Neuronal stem cell (in vitro differentiated cells): ENCODE measurements around the gene RANBP3.

Source experiments
- DNase-seq: peaks from one replicate; pipeline ENCODE4 v3.0.0-alpha.2; 2013; ENCODE audit warnings: low spot score
- H2AFZ ChIP-seq: one replicate; pipeline ENCODE4 v1.6.1; 2013; ENCODE audit warnings: mild to moderate bottlenecking, low read length, inconsistent platforms
- H2AK5ac ChIP-seq: 2 replicates; pipeline ENCODE4 v1.6.1; 2013; ENCODE audit warnings: low read depth, mild to moderate bottlenecking, inconsistent platforms, low read length, moderate library complexity, mixed read lengths
- H2BK120ac ChIP-seq: 2 replicates; pipeline ENCODE4 v1.6.1; 2013; ENCODE audit warnings: low read depth, mild to moderate bottlenecking, inconsistent platforms, low read length, moderate library complexity, mixed read lengths
- H2BK12ac ChIP-seq: one replicate; pipeline ENCODE4 v1.6.1; 2013; ENCODE audit warnings: low read length, inconsistent platforms
- H2BK15ac ChIP-seq: 2 replicates; pipeline ENCODE4 v1.6.1; 2013; ENCODE audit warnings: mild to moderate bottlenecking, low read length, inconsistent platforms, mixed read lengths
- H2BK5ac ChIP-seq: one replicate; pipeline ENCODE4 v1.6.1; 2013; ENCODE audit warnings: inconsistent platforms, mild to moderate bottlenecking, low read length, moderate library complexity
- H3K14ac ChIP-seq: one replicate; pipeline ENCODE4 v1.6.1; 2013; ENCODE audit warnings: low read length, inconsistent platforms
- H3K18ac ChIP-seq: 2 replicates; pipeline ENCODE4 v1.6.1; 2013; ENCODE audit warnings: low read length, inconsistent platforms
- H3K23ac ChIP-seq: 2 replicates; pipeline ENCODE4 v1.6.1; 2013; ENCODE audit warnings: low read depth, mild to moderate bottlenecking, mixed read lengths, low read length, inconsistent platforms; ENCODE audit not compliant: poor library complexity
- H3K27ac ChIP-seq: replicated peaks from 3 replicates; pipeline ENCODE4 v1.5.1; 2013; ENCODE audit warnings: low read length, inconsistent platforms
- H3K27me3 ChIP-seq, 3 experiments: 2 replicates each; pipeline ENCODE4 v1.6.1; 2013; ENCODE audit warnings: low read length in 3 of 3, mild to moderate bottlenecking in 2 of 3, inconsistent platforms in 1 of 3, low read depth in 1 of 3, mixed read lengths in 1 of 3, moderate library complexity in 1 of 3; ENCODE audit not compliant: control insufficient read depth in 3 of 3, insufficient read depth in 3 of 3
- H3K36me3 ChIP-seq, 2 donors: replicated peaks in 1 of 2; 2 replicates each; pipeline ENCODE4 v1.6.1; 2013; ENCODE audit warnings: low read length in 2 of 2; ENCODE audit not compliant: control insufficient read depth in 2 of 2, insufficient read depth in 2 of 2
- H3K4ac ChIP-seq: 2 replicates; pipeline ENCODE4 v1.6.1; 2013; ENCODE audit warnings: inconsistent platforms, mild to moderate bottlenecking, low read length, moderate library complexity
- H3K4me1 ChIP-seq, 2 donors: 1 replicate in 1 of 2; 2 replicates in 1 of 2; pipeline ENCODE4 v1.6.1; 2013; ENCODE audit warnings: low read length in 2 of 2, low read depth in 1 of 2; ENCODE audit not compliant: control insufficient read depth in 2 of 2, insufficient read depth in 1 of 2
- H3K4me2 ChIP-seq: one replicate; pipeline ENCODE4 v1.6.1; 2013; ENCODE audit warnings: mild to moderate bottlenecking, low read length, inconsistent platforms; ENCODE audit not compliant: insufficient read depth, poor library complexity, severe bottlenecking
- H3K4me3 ChIP-seq, 2 donors: 2 replicates each; pipeline ENCODE4 v1.5.1; 2013; ENCODE audit warnings: low read length in 2 of 2, mild to moderate bottlenecking in 2 of 2, inconsistent platforms in 1 of 2, moderate library complexity in 1 of 2
- H3K79me1 ChIP-seq: one replicate; pipeline ENCODE4 v1.6.1; 2013; ENCODE audit warnings: low read depth, mild to moderate bottlenecking, inconsistent platforms, low read length, moderate library complexity
- H3K9ac ChIP-seq: one replicate; pipeline ENCODE4 v1.6.1; 2013; ENCODE audit warnings: mild to moderate bottlenecking, low read depth, low read length, inconsistent platforms; ENCODE audit not compliant: poor library complexity
- H3K9me3 ChIP-seq, 2 donors: replicated peaks in 1 of 2; 2 replicates each; pipeline versions ENCODE3 to v1.6.1; 2013; ENCODE audit warnings: low read length in 2 of 2, mild to moderate bottlenecking in 2 of 2, inconsistent platforms in 1 of 2, low read depth in 1 of 2, mixed read lengths in 1 of 2, moderate library complexity in 1 of 2; ENCODE audit not compliant: control insufficient read depth in 2 of 2, insufficient read depth in 1 of 2
- H4K8ac ChIP-seq: one replicate; pipeline ENCODE4 v1.6.1; 2013; ENCODE audit warnings: low read depth, mild to moderate bottlenecking, inconsistent platforms, low read length, moderate library complexity
- H4K91ac ChIP-seq: one replicate; pipeline ENCODE4 v1.6.1; 2013; ENCODE audit warnings: low read length, low read depth, mild to moderate bottlenecking, inconsistent platforms; ENCODE audit not compliant: poor library complexity
- WGBS, 2 donors: extraction: QIAGEN DNeasy Blood & Tissue Kit; methylation state at CpG; one replicate each; pipeline ENCODE4 v1.1.7; 2013; ENCODE audit warnings: missing lambda C conversion rate in 2 of 2, mixed read lengths in 1 of 2; ENCODE audit not compliant: insufficient read length in 2 of 2, insufficient replicate concordance in 1 of 2; ENCODE audit errors: extremely low coverage in 2 of 2; 5-methylcytosine and 5-hydroxymethylcytosine counted together

Gene RANBP3

DNA sequence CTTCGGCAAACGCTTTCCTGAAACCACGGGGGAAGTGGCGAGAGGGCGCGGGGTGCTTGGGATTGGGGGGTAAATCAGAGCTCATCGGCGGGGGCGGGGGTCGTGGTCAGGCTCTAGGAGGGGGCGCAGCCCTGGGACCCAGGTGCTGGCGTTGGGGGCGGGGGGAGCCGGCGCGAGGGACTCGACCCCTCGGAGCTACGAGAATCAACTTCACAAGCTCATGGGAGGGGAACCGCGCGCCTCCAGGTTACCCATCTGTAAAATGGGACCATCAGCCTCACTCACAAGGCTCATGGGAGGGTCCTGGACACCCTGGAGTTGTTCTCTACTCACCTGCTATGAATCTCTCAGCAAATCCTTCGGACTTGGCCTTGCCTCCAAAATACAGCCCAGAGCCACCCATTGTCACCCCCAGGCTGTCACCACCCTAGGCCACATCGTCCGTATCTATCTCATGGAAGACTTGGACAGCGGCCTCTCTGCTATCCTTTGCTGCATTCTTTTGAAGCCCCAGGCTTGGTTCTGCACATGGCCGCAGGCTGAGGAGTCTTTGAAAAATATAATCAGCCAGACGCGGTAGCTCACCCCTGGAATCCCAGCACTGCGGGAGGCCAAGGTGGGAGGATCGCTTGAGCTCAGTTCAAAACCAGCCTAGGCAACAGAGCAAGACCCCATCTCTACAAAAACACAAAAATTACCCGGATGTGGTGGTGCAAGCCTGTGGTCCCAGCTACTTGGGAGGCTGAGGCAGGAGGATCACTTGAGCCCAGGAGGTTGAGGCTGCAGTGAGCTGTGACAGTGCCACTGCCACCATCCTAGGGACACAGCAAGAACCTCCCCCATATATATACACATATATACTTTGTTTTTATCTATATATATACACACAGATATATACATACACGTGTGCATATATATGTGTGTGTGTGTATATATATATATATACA lies 939 bp upstream of the RANBP3 start:
- Histone ChIP-seq H3K4me3 (peak overlapping the region; percentile 93 to 100), H3K27ac (peak overlapping the region; percentile 84), H2AFZ (peak overlapping the region; percentile 88), H2BK5ac (peak overlapping the region; percentile 87), H2BK12ac (no peak overlapping the region), H2AK5ac (peak overlapping the region; percentile 98), H3K4me1 (peaks cover 13 to 24% of the 10 kb centered on the region in 2 donors), H3K18ac (peak overlapping the region; percentile 100), H2BK15ac (peak overlapping the region; percentile 91), H3K4ac (no peak overlapping the region), H3K79me1 (peaks cover 15% of the 10 kb centered on the region), H2BK120ac (peak overlapping the region; percentile 87), H3K36me3 (peaks cover 10 to 33% of the 10 kb centered on the region in 2 donors), H3K4me2 (peak overlapping the region; percentile 88), H3K14ac (peak overlapping the region; percentile 98), H3K9ac (peak overlapping the region; percentile 93), H3K9me3 (no peaks in the 10 kb centered on the region), H4K91ac (peak overlapping the region; percentile 94), H4K8ac (peak overlapping the region; percentile 100), H3K27me3 (no peaks in the 10 kb centered on the region), H3K23ac (peak overlapping the region; percentile 98)
- no CpG with 5 or more reads among the region's 33 CpGs for WGBS, 2 donors
- no peak for DNase-seq

DNA sequence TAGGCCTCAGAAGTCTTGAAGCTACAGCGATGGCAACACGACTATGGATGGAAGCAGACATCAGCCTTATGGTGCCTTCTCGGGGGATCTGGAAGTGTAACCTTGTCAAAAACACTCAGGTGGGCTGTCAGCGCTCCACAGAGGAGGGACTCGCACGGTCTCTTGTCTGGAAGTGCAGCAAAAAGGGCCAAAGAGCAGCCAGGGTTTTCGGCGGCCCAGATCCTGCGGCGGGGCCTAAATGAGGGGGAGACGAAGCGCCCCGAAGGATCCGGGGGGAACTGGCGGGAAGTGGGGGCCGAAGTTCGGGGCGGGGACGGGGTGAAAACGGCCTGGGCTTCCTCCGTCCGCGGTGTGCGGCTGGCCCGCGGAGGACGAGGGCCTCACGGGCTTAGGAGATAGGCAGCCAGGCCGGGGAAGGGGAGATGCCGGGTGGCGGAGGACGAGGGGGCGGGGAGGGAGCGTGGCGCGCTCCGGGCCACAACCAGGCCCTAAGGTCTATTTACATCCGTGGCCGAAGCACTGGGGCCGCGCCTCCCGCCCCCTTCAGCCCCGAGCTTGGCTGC lies 637 bp downstream of the RANBP3 start:
- Histone ChIP-seq H3K9ac (peak overlapping the region; percentile 99), H3K9me3 (no peaks in the 10 kb centered on the region), H4K91ac (no peak overlapping the region), H3K4me1 (peaks cover 13 to 24% of the 10 kb centered on the region in 2 donors), H2BK5ac (peak overlapping the region; percentile 91), H2AFZ (peak overlapping the region; percentile 92), H2BK120ac (no peak overlapping the region), H3K79me1 (peaks cover 17% of the 10 kb centered on the region), H3K4me3 (peak overlapping the region; percentile 93 to 100), H3K23ac (peak overlapping the region; percentile 98), H3K4me2 (peak overlapping the region; percentile 85), H3K4ac (peak overlapping the region; percentile 79), H3K18ac (peak overlapping the region; percentile 95), H3K14ac (peak overlapping the region; percentile 85), H3K27me3 (no peaks in the 10 kb centered on the region), H3K27ac (peak overlapping the region; percentile 84), H2BK15ac (no peak overlapping the region), H2BK12ac (no peak overlapping the region), H3K36me3 (peaks cover 13 to 48% of the 10 kb centered on the region in 2 donors), H4K8ac (no peak overlapping the region), H2AK5ac (peak overlapping the region; percentile 11)
- DNase-seq: no peak
- no CpG with 5 or more reads among the region's 43 CpGs for WGBS, 2 donors

- Histone ChIP-seq H2AK5ac (no peak overlapping the region), H3K27me3 (no peaks in the 10 kb centered on the region), H2BK5ac (peak overlapping the region; percentile 91), H2BK120ac (no peak overlapping the region), H3K79me1 (peaks cover 17% of the 10 kb centered on the region), H4K8ac (no peak overlapping the region), H3K23ac (no peak overlapping the region), H3K4me1 (peaks cover 13 to 24% of the 10 kb centered on the region in 2 donors), H2BK15ac (no peak overlapping the region), H3K9ac (no peak overlapping the region), H3K27ac (no peak overlapping the region), H3K36me3 (peaks cover 13 to 54% of the 10 kb centered on the region in 2 donors), H3K4ac (no peak overlapping the region), H4K91ac (no peak overlapping the region), H2AFZ (no peak overlapping the region), H3K4me2 (peak overlapping the region; percentile 85), H2BK12ac (no peak overlapping the region), H3K18ac (no peak overlapping the region), H3K9me3 (no peaks in the 10 kb centered on the region), H3K14ac (no peak overlapping the region), H3K4me3 (peak overlapping the region; percentile 93 to 100)
- WGBS, 2 donors: no CpG with 5 or more reads among the region's 8 CpGs
- DNase-seq: no peak
Measured at GRCh38 chr19:5976768-5977167, 1.2 kb downstream of the RANBP3 start.

DNA sequence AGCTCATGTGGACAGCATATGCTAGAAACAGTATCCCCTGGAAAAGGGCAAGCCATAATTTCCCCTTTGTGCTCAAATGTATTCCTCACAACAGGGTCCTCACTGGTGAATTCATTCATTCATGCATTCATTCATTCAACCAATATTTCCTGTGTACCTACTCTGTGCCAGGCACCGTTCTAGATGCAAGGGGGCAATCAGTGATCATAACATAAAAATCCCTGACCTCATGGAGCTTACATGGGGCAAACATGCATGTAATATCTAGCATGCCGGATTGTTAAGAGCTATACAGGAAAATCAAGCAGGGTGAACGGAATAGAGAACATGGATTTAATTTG lies 2.6 kb downstream of the RANBP3 start:
- no peak overlapping the region for H2BK5ac ChIP-seq
- no peak overlapping the region for H3K23ac ChIP-seq
- H3K9me3 ChIP-seq: no peaks in the 10 kb centered on the region
- H2BK12ac ChIP-seq: no peak overlapping the region
- H2AFZ ChIP-seq: no peak overlapping the region
- H3K4ac ChIP-seq: no peak overlapping the region
- H3K27ac ChIP-seq: no peak overlapping the region
- no peak overlapping the region for H3K9ac ChIP-seq
- H2AK5ac ChIP-seq: no peak overlapping the region
- H3K4me1 ChIP-seq: peaks cover 13 to 24% of the 10 kb centered on the region in 2 donors
- no peak overlapping the region for H2BK120ac ChIP-seq
- H3K27me3 ChIP-seq: no peaks in the 10 kb centered on the region
- peaks cover 15 to 56% of the 10 kb centered on the region in 2 donors for H3K36me3 ChIP-seq
- no CpG with 5 or more reads among the region's 3 CpGs for WGBS, 2 donors
- H3K14ac ChIP-seq: no peak overlapping the region
- H2BK15ac ChIP-seq: no peak overlapping the region
- no peak overlapping the region for H3K18ac ChIP-seq
- H4K8ac ChIP-seq: no peak overlapping the region
- no peak for DNase-seq
- peaks cover 20% of the 10 kb centered on the region for H3K79me1 ChIP-seq
- no peak overlapping the region for H3K4me2 ChIP-seq
- H4K91ac ChIP-seq: no peak overlapping the region
- H3K4me3 ChIP-seq: no peak overlapping the region
